ENCODE data around the gene NES.
"Not testable (repeated sequence)": the region's sequence is repeated elsewhere in the genome, so short reads cannot be mapped to it uniquely, and the experiment has no call there.

The NES gene

DNA sequence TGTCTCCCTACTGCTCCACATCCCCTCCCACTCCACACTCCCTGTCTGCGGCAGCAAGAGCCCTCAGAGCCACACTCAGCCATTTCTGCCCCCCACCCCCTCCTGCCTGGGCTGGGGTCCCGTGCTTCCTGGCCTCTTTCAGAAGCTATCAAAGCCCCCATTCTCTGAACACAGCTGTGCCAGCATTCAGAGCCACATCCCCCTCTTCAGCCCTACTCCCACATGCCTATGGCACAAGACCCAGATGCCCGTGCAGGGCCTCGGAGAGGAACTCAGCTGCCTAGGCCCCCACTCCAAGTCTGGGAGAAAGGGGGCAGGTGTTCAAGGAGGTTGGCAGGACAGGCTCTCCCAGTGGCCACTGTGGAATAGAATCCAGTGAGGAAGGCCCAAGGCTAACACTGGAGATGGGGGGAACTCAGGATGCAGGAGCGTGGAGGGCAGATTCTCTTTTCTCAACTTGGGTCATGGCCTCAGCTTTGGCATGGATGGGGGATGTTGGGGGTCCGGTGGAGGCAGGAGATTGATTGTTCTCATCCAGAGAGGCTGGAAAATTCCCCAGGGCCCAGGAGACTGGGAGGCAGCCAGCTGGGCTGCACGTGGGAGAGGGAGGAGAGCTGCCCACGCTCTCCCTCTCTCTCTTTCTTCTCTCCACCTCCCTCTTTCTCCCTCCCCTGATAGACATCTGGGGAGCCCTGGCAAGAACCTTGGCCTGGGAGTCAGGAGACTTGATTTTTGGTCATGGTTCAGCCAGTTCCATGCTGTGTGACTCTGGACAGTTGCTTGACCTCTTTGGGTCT is 38.8 kb downstream of the NES start:
- Histone ChIP-seq H3K36me3 (replicated peaks) (no peaks in the 10 kb centered on the region), H3K27ac (no peak overlapping the region), H3K27me3 (replicated peaks) (peaks cover 67% of the 10 kb centered on the region), H3K4me3 (ENCODE audit: low read depth, low read length) (no peak overlapping the region)
- TF ChIP-seq, protein P1, sequence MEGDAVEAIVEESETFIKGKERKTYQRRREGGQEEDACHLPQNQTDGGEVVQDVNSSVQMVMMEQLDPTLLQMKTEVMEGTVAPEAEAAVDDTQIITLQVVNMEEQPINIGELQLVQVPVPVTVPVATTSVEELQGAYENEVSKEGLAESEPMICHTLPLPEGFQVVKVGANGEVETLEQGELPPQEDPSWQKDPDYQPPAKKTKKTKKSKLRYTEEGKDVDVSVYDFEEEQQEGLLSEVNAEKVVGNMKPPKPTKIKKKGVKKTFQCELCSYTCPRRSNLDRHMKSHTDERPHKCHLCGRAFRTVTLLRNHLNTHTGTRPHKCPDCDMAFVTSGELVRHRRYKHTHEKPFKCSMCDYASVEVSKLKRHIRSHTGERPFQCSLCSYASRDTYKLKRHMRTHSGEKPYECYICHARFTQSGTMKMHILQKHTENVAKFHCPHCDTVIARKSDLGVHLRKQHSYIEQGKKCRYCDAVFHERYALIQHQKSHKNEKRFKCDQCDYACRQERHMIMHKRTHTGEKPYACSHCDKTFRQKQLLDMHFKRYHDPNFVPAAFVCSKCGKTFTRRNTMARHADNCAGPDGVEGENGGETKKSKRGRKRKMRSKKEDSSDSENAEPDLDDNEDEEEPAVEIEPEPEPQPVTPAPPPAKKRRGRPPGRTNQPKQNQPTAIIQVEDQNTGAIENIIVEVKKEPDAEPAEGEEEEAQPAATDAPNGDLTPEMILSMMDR (IDR thresholded peaks at IDR 0.05; ENCODE audit: low read depth, low read length, missing control alignments), result no peak
- in situ Hi-C loops (cut with HindIII; ENCODE audit: low pct_ligation_motif_present, low sequenced_read_pairs), result no loop called here
- DNase-seq, result no peak

DNA sequence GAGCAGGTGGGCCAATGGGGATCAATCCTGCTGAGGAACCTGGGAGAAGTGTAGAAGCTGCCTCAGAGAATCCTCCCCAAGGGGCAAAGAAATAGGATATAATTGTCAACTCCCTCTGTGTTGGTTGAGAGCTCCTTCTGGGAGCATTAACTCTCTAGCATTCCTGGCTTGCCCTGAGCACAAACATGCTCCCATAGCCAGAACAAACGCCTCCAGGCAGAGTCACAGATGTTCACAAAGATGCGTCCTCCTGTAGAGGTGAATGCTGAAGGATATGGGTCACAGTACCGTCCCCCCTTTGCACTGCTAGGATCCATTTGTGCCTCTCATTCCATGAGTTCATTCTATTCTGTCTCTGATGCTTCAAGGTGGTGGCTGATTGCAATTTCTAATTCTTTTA is 44.9 kb downstream of the NES start:
- no peak overlapping the region for H3K4me3 ChIP-seq (ENCODE audit: low read depth, low read length)
- in situ Hi-C loops (cut with HindIII; ENCODE audit: low pct_ligation_motif_present, low sequenced_read_pairs), result no loop called here
- H3K27me3 ChIP-seq (replicated peaks), result peaks cover 14% of the 10 kb centered on the region
- H3K36me3 ChIP-seq (replicated peaks), result no peaks in the 10 kb centered on the region
- TF ChIP-seq, protein P1 (IDR thresholded peaks at IDR 0.05; ENCODE audit: low read depth, low read length, missing control alignments), result no peak
- DNase-seq, result no peak
- no peak overlapping the region for H3K27ac ChIP-seq

DNA sequence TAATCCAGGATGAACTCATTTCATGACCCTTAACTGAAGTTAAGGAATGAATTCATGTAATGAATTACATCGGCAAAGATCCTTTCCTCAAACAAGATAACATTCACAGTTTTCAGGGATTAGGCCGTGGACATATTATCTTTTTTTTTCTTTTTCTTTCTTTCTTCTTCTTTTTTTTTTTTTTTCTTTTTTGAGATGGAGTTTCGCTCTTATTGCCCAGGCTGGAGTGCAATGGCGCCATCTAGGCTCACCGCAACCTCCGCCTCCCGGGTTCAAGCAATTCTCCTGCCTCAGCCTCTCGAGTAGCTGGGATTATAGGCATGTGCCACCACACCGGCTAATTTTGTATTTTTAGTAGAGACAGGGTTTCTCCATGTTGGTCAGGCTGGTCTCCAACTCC is 46.1 kb downstream of the NES start:
- DNase-seq; H3K27ac ChIP-seq; in situ Hi-C loops (cut with HindIII; ENCODE audit: low pct_ligation_motif_present, low sequenced_read_pairs); H3K4me3 ChIP-seq (ENCODE audit: low read depth, low read length); H3K36me3 ChIP-seq (replicated peaks): not testable (repeated sequence)
- H3K27me3 ChIP-seq (replicated peaks), result peaks cover 11% of the 10 kb centered on the region

DNA sequence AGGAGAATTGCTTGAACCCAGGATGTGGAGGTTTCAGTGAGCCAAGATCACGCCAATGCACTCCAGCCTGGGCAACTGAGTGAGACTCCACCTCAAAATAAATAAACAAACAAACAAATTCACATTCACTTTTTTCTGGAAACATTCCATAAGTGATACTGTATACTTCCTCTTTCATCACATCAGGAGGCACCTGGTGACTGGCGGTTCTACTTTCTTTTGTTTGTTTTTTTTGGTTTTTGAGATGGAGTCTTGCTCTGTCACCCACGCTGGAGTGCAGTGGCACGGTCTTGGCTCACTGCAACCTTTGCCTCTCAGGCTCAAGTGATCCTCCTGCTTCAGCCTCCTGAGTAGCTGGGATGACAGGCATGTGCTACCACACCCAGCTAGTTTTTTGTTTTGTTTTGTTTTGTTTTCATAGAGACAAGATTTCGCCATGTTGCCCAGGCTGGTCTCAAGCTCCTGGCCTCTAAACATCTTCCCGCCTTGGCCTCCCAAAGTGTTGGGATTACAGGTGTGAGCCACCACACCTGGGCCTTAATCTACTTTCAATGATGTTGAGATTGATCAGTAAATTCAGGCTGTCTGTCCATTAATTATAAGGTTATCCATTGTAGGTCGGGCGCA is 47.3 kb downstream of the NES start:
- TF ChIP-seq, protein P1 (IDR thresholded peaks at IDR 0.05; ENCODE audit: low read depth, low read length, missing control alignments), result no peak
- in situ Hi-C loops (cut with HindIII; ENCODE audit: low pct_ligation_motif_present, low sequenced_read_pairs), result no loop called here
- no peak overlapping the region for H3K27ac ChIP-seq
- no peak overlapping the region for H3K4me3 ChIP-seq (ENCODE audit: low read depth, low read length)
- DNase-seq, result no peak
- peaks cover 16% of the 10 kb centered on the region for H3K27me3 ChIP-seq (replicated peaks)
- no peaks in the 10 kb centered on the region for H3K36me3 ChIP-seq (replicated peaks)

DNA sequence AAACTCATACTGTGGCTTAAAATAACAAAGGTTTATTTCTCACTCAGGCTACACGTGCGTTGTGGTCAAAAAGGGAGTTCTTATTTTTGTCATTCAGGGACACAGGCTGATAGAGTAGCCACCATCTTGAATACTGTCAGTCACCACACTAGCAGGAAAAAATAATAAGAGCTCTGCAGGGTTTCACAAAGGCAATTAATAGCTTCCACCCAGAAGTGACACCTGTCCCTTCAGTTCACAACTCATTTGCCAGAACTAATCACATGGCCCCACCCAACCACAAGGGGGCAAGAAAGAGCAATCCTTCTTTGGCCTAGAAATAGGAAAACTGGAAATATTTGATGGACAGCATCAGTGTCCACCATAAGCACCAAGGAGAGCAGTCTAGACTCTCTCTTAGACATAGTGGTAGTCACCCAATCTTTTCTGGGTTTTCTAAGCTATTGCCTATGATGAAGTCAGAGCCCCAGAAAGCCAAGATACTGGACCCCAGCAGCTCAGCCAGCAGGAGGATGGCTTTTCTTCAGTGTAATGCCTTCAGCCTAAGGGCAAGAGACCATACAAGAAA is 49.8 kb downstream of the NES start:
- in situ Hi-C loops (cut with HindIII; ENCODE audit: low pct_ligation_motif_present, low sequenced_read_pairs), result no loop called here
- peaks cover 32% of the 10 kb centered on the region for H3K27me3 ChIP-seq (replicated peaks)

DNA sequence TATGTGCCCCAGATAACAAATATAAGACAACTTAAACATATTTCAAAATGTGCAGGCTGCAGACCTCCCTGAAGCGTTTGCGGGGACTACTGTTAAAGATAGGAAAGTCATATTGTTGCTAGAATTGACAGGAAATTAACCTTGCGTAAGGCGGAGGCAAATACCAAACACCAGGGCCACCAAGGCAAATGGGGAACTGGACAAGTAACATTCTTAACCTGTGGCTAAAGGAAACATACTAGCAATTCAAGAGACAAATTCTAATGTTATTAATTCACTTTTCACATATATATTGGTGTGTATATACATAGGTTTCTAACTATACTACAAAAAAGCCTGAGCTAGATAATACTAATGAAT is 51.1 kb downstream of the NES start:
- H3K36me3 ChIP-seq (replicated peaks), result no peaks in the 10 kb centered on the region
- TF ChIP-seq, protein P1 (IDR thresholded peaks at IDR 0.05; ENCODE audit: low read depth, low read length, missing control alignments), result no peak
- H3K4me3 ChIP-seq (ENCODE audit: low read depth, low read length), result no peak overlapping the region
- peaks cover 32% of the 10 kb centered on the region for H3K27me3 ChIP-seq (replicated peaks)
- H3K27ac ChIP-seq, result no peak overlapping the region
- DNase-seq, result no peak
- in situ Hi-C loops (cut with HindIII; ENCODE audit: low pct_ligation_motif_present, low sequenced_read_pairs), result no loop called here

More for the DNA sequence above, 49.8 kb downstream of the NES start:
- Histone ChIP-seq H3K36me3 (replicated peaks) (no peaks in the 10 kb centered on the region), H3K4me3 (ENCODE audit: low read depth, low read length) (no peak overlapping the region), H3K27ac (no peak overlapping the region)
- TF ChIP-seq, protein P1 (IDR thresholded peaks at IDR 0.05; ENCODE audit: low read depth, low read length, missing control alignments), result peak; percentile 82
- DNase-seq, result peak; percentile 41
